Osteoblast (primary cell): ENCODE measurements around the gene ZDHHC9. TPM values are rescaled to one million over a fixed set of nuclear protein-coding genes. Genes with fewer than 3 reads are reported as not detected.

ENCODE experiments used
- DNase-seq: peaks from one replicate; pipeline ENCODE4 v3.0.0; 2011; ENCODE audit warnings: low spot score, mixed read lengths; ENCODE audit not compliant: insufficient read length; ENCODE audit errors: missing footprints
- H2AFZ ChIP-seq: 2 replicates; pipeline ENCODE4 v1.6.0; 2011; ENCODE audit warnings: mild to moderate bottlenecking, low read length
- H3K27ac ChIP-seq: 2 replicates; pipeline ENCODE4 v1.5.1; 2011; ENCODE audit warnings: mild to moderate bottlenecking, low read depth, low read length, moderate library complexity
- H3K27me3 ChIP-seq: 2 replicates; pipeline ENCODE4 v1.6.0; 2012; ENCODE audit warnings: mild to moderate bottlenecking, control low read depth, inconsistent platforms, low read length, moderate library complexity; ENCODE audit not compliant: insufficient read depth
- H3K36me3 ChIP-seq: 2 replicates; pipeline ENCODE4 v1.5.1; 2011; ENCODE audit warnings: mild to moderate bottlenecking, low read length, control low read depth, moderate library complexity; ENCODE audit not compliant: insufficient read depth
- H3K4me1 ChIP-seq: 2 replicates; pipeline ENCODE4 v1.5.1; 2011; ENCODE audit warnings: mild to moderate bottlenecking, low read length, control low read depth, moderate library complexity; ENCODE audit not compliant: insufficient read depth
- H3K4me2 ChIP-seq: 2 replicates; pipeline ENCODE4 v1.6.0; 2011; ENCODE audit warnings: mild to moderate bottlenecking, low read length; ENCODE audit not compliant: insufficient read depth
- H3K4me3 ChIP-seq: fragments of 200-600 bp; sonication (generic); 3 replicates; pipeline ENCODE4 v1.5.1; 2012; ENCODE audit warnings: mild to moderate bottlenecking, low read length, inconsistent platforms; ENCODE audit not compliant: insufficient read depth
- H3K79me2 ChIP-seq: 2 replicates; pipeline ENCODE4 v1.6.0; 2012; ENCODE audit warnings: mild to moderate bottlenecking, low read length, control low read depth, inconsistent platforms; ENCODE audit not compliant: insufficient read depth
- H3K9me3 ChIP-seq: 2 replicates; pipeline ENCODE4 v1.5.1; 2011; ENCODE audit warnings: low read depth, low read length, control low read depth
- H4K20me1 ChIP-seq: 2 replicates; pipeline ENCODE4 v1.6.0; 2012; ENCODE audit warnings: mild to moderate bottlenecking, low read length, control low read depth; ENCODE audit not compliant: insufficient read depth
- CTCF ChIP-seq: IDR thresholded peaks from 2 replicates; pipeline ENCODE4 v1.5.1; 2011; ENCODE audit warnings: mild to moderate bottlenecking, low read depth, low read length, moderate library complexity; ENCODE audit errors: extremely low read depth
- total RNA-seq: library from RNA; depleted of rRNA; stranded (reverse); fragments of >200 nt; gene quantifications from 2 replicates; pipeline ENCODE4 v1.2.3, GENCODE V29; 2012

Gene ZDHHC9
- total RNA-seq, 1 donor: 28.2 TPM

GRCh38 chrX:129798888-129799287, 44.8 kb downstream of the ZDHHC9 start:
- Histone ChIP-seq H4K20me1 (no peaks in the 10 kb centered on the region), H3K27ac (no peak overlapping the region), H3K4me2 (no peak overlapping the region), H3K27me3 (no peaks in the 10 kb centered on the region), H3K4me1 (no peaks in the 10 kb centered on the region), H2AFZ (no peak overlapping the region), H3K9me3 (no peaks in the 10 kb centered on the region), H3K79me2 (no peaks in the 10 kb centered on the region), H3K4me3 (no peak overlapping the region), H3K36me3 (no peaks in the 10 kb centered on the region)
- no peak for TF ChIP-seq CTCF
- DNase-seq: peak; percentile 54

- Histone ChIP-seq H3K27me3 (no peaks in the 10 kb centered on the region), H3K4me1 (no peaks in the 10 kb centered on the region), H3K4me3 (no peak overlapping the region), H3K9me3 (no peaks in the 10 kb centered on the region), H3K4me2 (no peak overlapping the region), H2AFZ (no peak overlapping the region), H3K27ac (no peak overlapping the region), H4K20me1 (no peaks in the 10 kb centered on the region), H3K79me2 (no peaks in the 10 kb centered on the region), H3K36me3 (no peaks in the 10 kb centered on the region)
- peak; percentile 74 for DNase-seq
- TF ChIP-seq CTCF: no peak
Observed at GRCh38 chrX:129798456-129798855, 45.2 kb downstream of the ZDHHC9 start.

GRCh38 chrX:129797251-129797906, 46.3 kb downstream of the ZDHHC9 start:
- Histone ChIP-seq H3K79me2 (no peaks in the 10 kb centered on the region), H3K27ac (no peak overlapping the region), H3K4me2 (no peak overlapping the region), H3K4me3 (no peak overlapping the region), H3K4me1 (no peaks in the 10 kb centered on the region), H3K36me3 (no peaks in the 10 kb centered on the region), H3K27me3 (no peaks in the 10 kb centered on the region), H2AFZ (no peak overlapping the region), H4K20me1 (no peaks in the 10 kb centered on the region), H3K9me3 (no peaks in the 10 kb centered on the region)
- no peak for TF ChIP-seq CTCF
- DNase-seq: peak; percentile 52

DNA sequence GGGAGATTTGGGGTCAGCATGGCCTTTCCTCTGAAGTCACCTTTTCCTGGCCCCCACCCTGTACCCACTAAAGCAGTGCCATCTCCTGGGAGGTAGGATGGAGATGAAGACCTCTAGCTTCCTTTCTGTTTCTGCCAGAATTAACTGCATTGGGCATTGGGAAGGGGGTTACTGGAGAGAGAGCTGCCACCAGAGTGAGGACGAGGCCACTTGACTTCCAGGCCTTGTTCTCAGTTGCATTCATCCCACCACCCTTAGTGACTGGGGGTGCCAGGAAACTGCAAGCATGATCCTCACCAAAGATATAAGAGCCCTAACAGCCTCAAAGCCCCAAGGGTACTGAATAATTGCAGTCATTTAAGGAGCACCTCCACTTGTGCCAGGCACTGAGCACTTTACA, 48.1 kb downstream of the ZDHHC9 start:
- Histone ChIP-seq H4K20me1 (no peaks in the 10 kb centered on the region), H3K4me2 (no peak overlapping the region), H3K4me3 (no peak overlapping the region), H2AFZ (no peak overlapping the region), H3K27ac (no peak overlapping the region), H3K36me3 (no peaks in the 10 kb centered on the region), H3K4me1 (no peaks in the 10 kb centered on the region), H3K79me2 (no peaks in the 10 kb centered on the region), H3K27me3 (no peaks in the 10 kb centered on the region), H3K9me3 (no peaks in the 10 kb centered on the region)
- no peak for TF ChIP-seq CTCF
- peak; percentile 42 for DNase-seq
